LoVo (cell line): ENCODE results near the gene LUC7L.

Source experiments
- DNase-seq: peaks from one replicate; pipeline ENCODE4 v3.0.0-alpha.2; 2016; ENCODE audit warnings: low spot score

Gene LUC7L

DNA sequence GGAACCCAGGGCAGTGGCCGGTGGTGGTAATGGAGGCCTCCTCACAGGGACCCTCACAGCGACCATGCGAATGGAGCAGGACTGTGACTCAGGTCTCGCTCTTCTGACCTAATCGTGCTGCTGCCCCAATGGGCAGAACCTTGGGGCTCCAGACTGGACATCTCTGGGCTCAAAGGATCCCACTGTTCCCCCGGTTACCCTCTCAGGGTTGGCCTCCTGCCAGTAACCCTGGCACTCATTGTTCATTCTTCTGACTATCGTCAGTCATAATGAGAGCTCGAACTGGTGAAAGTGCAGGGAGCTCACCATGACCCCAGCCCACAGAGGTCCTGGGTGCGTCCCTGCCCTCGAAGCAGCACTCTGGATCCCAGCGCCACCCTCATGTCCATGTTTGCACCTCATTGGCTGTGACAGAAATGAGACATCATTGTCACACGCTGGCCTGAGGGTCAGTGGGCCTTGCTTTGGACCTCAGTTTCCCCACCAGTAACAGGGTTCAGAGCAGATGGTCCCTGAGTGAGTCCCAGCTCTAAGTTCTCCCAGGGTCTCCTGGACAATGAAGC, 86.8 kb downstream of the LUC7L start:
- DNase-seq: no peak

DNA sequence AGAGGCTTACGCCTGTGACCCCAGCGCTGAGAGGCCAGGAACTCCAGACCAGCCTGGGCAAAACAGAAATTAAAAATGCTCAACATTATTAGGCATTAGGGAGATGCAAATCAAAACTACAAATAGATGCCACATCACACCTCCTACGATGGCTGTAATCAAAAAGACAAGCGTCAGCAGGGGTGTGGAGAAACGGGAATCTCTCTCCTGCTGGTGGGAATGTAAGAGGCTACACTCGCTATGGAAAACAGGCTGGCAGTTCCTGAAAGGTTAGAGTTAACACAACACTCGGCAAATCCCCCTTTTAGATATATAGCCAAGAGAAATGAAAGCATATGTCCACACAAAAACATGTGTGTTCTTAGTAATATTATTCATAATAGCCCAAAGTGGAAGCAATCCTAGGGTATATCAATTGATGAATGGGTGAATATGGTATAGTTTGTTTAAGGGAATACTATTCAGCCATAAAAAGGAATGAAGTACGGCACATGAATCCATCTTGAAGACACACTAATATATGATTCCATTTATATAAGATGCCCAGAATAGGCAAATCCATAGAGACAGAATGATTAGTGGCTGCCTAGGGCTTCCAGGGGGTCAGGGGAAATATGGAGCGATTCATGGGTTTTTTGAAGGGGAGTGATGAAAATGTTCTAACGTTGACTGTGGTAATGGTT, 88.9 kb downstream of the LUC7L start:
- no peak for DNase-seq
